H9 (cell line): Measurements from ENCODE around the gene RAD23B. TPM values are rescaled to one million over a fixed set of nuclear protein-coding genes. Genes with fewer than 3 reads are reported as not detected.

Experiments used
- DNase-seq: peaks from one replicate; pipeline ENCODE4 v3.0.0-alpha.2; 2017
- H2AFZ ChIP-seq: one replicate; pipeline ENCODE4 v1.6.1; 2013; ENCODE audit warnings: mild to moderate bottlenecking, low read length, control low read depth, moderate library complexity
- H2AK5ac ChIP-seq: 2 replicates; pipeline ENCODE4 v1.6.1; 2013; ENCODE audit warnings: low read length, control low read depth, mixed read lengths; ENCODE audit not compliant: insufficient read length
- H2BK120ac ChIP-seq: one replicate; pipeline ENCODE4 v1.6.1; 2013; ENCODE audit warnings: low read depth, mild to moderate bottlenecking, low read length, control low read depth, inconsistent platforms; ENCODE audit not compliant: poor library complexity, severe bottlenecking
- H2BK12ac ChIP-seq: 2 replicates; pipeline ENCODE4 v1.6.1; 2013; ENCODE audit warnings: low read length, control low read depth, mixed read lengths, low read depth; ENCODE audit not compliant: insufficient read length
- H2BK15ac ChIP-seq: 2 replicates; pipeline ENCODE4 v1.6.1; 2013; ENCODE audit warnings: low read depth, low read length, control low read depth
- H2BK20ac ChIP-seq: one replicate; pipeline ENCODE4 v1.6.1; 2013; ENCODE audit warnings: low read depth, mild to moderate bottlenecking, low read length, control low read depth, inconsistent platforms; ENCODE audit not compliant: poor library complexity, severe bottlenecking
- H2BK5ac ChIP-seq: 2 replicates; pipeline ENCODE4 v1.6.1; 2013; ENCODE audit warnings: low read length, control low read depth, mixed read lengths; ENCODE audit not compliant: insufficient read length
- H3K14ac ChIP-seq: 2 replicates; pipeline ENCODE4 v1.6.1; 2013; ENCODE audit warnings: low read length, control low read depth; ENCODE audit not compliant: insufficient read depth
- H3K18ac ChIP-seq: 2 replicates; pipeline ENCODE4 v1.6.1; 2013; ENCODE audit warnings: low read depth, mild to moderate bottlenecking, mixed read lengths, low read length, control low read depth; ENCODE audit not compliant: insufficient read length
- H3K23ac ChIP-seq: 2 replicates; pipeline ENCODE4 v1.6.1; 2013; ENCODE audit warnings: low read length, control low read depth, mixed read lengths, low read depth; ENCODE audit not compliant: insufficient read length
- H3K23me2 ChIP-seq: 2 replicates; pipeline ENCODE4 v1.6.1; 2013; ENCODE audit warnings: low read depth, mild to moderate bottlenecking, mixed read lengths, low read length, control low read depth; ENCODE audit not compliant: insufficient read length, poor library complexity, severe bottlenecking
- H3K27ac ChIP-seq: 2 replicates; pipeline ENCODE4 v1.5.1; 2013; ENCODE audit warnings: low read length, control low read depth, mixed read lengths, low read depth; ENCODE audit not compliant: insufficient read length
- H3K27me3 ChIP-seq: 2 replicates; pipeline ENCODE4 v1.6.1; 2013; ENCODE audit warnings: low read length, control low read depth, inconsistent platforms; ENCODE audit not compliant: insufficient read depth
- H3K4ac ChIP-seq: 2 replicates; pipeline ENCODE4 v1.6.1; 2013; ENCODE audit warnings: low read depth, mild to moderate bottlenecking, control low read depth, inconsistent platforms, low read length, moderate library complexity
- H3K4me1 ChIP-seq: 2 replicates; pipeline ENCODE4 v1.6.1; 2013; ENCODE audit warnings: low read length, control low read depth, inconsistent platforms; ENCODE audit not compliant: insufficient read depth
- H3K4me2 ChIP-seq: 2 replicates; pipeline ENCODE4 v1.6.1; 2013; ENCODE audit warnings: low read length, control low read depth, mixed read lengths; ENCODE audit not compliant: insufficient read length, insufficient read depth
- H3K56ac ChIP-seq: 2 replicates; pipeline ENCODE4 v1.6.1; 2013; ENCODE audit warnings: low read depth, mild to moderate bottlenecking, mixed read lengths, low read length, control low read depth; ENCODE audit not compliant: insufficient read length
- H3K79me1 ChIP-seq: 2 replicates; pipeline ENCODE4 v1.6.1; 2013; ENCODE audit warnings: low read depth, mild to moderate bottlenecking, moderate library complexity, low read length, control low read depth, inconsistent platforms; ENCODE audit not compliant: insufficient read depth, poor library complexity, severe bottlenecking
- H3K79me2 ChIP-seq: 2 replicates; pipeline ENCODE4 v1.6.1; 2013; ENCODE audit warnings: low read length, control low read depth, inconsistent platforms; ENCODE audit not compliant: insufficient read depth
- H3K9ac ChIP-seq: 2 replicates; pipeline ENCODE4 v1.6.1; 2013; ENCODE audit warnings: low read length, control low read depth, mixed read lengths; ENCODE audit not compliant: insufficient read length; ENCODE audit errors: extremely low read depth
- H3K9me3 ChIP-seq: one replicate; pipeline ENCODE4 v1.6.1; 2013; ENCODE audit warnings: low read depth, low read length, inconsistent platforms; ENCODE audit not compliant: control insufficient read depth
- H3T11ph ChIP-seq: one replicate; pipeline ENCODE4 v1.6.1; 2013; ENCODE audit warnings: mild to moderate bottlenecking, low read length, control low read depth, inconsistent platforms
- H4K20me1 ChIP-seq: one replicate; pipeline ENCODE4 v1.6.1; 2013; ENCODE audit not compliant: control insufficient read depth, insufficient read length, insufficient read depth
- H4K5ac ChIP-seq: 2 replicates; pipeline ENCODE4 v1.6.1; 2013; ENCODE audit warnings: low read depth, mild to moderate bottlenecking, mixed read lengths, low read length, control low read depth; ENCODE audit not compliant: insufficient read length
- H4K8ac ChIP-seq: replicated peaks from 2 replicates; pipeline ENCODE4 v1.6.1; 2013; ENCODE audit warnings: low read length, control low read depth, mixed read lengths, low read depth; ENCODE audit not compliant: insufficient read length
- H4K91ac ChIP-seq: 2 replicates; pipeline ENCODE4 v1.6.1; 2013; ENCODE audit warnings: low read depth, mild to moderate bottlenecking, moderate library complexity, mixed read lengths, low read length, control low read depth; ENCODE audit not compliant: insufficient read length
- H3K27ac Mint-ChIP-seq, 3 experiments: 2 replicates in 2 of 3; 3 replicates in 1 of 3; pipeline ENCODE4 v1.8.0; 2020 to 2021; ENCODE audit warnings: mixed read lengths in 3 of 3, mild to moderate bottlenecking in 1 of 3, moderate library complexity in 1 of 3
- H3K27me3 Mint-ChIP-seq: 2 replicates; pipeline ENCODE4 v1.8.0; 2021; ENCODE audit warnings: low read depth, mild to moderate bottlenecking, moderate library complexity, mixed read lengths
- H3K36me3 Mint-ChIP-seq, 3 experiments: 2 replicates in 2 of 3; 3 replicates in 1 of 3; pipeline ENCODE4 v1.8.0; 2020 to 2021; ENCODE audit warnings: low read depth in 3 of 3, mixed read lengths in 3 of 3; ENCODE audit not compliant: insufficient read depth in 1 of 3
- H3K4me1 Mint-ChIP-seq, 2 experiments: 2 replicates each; pipeline ENCODE4 v1.8.0; 2020; ENCODE audit warnings: mixed read lengths in 2 of 2
- H3K4me3 Mint-ChIP-seq, 2 experiments: 2 replicates in 1 of 2; 3 replicates in 1 of 2; pipeline ENCODE4 v1.8.0; 2020 to 2021; ENCODE audit warnings: mild to moderate bottlenecking in 2 of 2, mixed read lengths in 2 of 2, moderate library complexity in 1 of 2
- H3K9me3 Mint-ChIP-seq, 2 experiments: 2 replicates in 1 of 2; 3 replicates in 1 of 2; pipeline ENCODE4 v1.8.0; 2020; ENCODE audit warnings: mild to moderate bottlenecking in 2 of 2, mixed read lengths in 2 of 2, moderate library complexity in 1 of 2
- WGBS: extraction: QIAGEN DNeasy Blood & Tissue Kit; methylation state at CpG from one replicate; pipeline ENCODE4 v1.1.7; 2013; ENCODE audit warnings: missing lambda C conversion rate, low lambda C conversion rate, mixed read lengths; ENCODE audit not compliant: insufficient read length; ENCODE audit errors: extremely low coverage; 5-methylcytosine and 5-hydroxymethylcytosine counted together
- total RNA-seq: library from RNA; stranded (reverse); gene quantifications from 2 replicates; pipeline ENCODE4 v1.2.1, GENCODE V29; 2021
- TF ChIP-seq, protein P1 (sequence below): fragments of 200-600 bp; sonication (generic); conservative IDR thresholded peaks from 3 replicates; pipeline ENCODE4 v1.8.0; 2021; ENCODE audit warnings: antibody characterized with exemption, mild to moderate bottlenecking

The RAD23B gene
- total RNA-seq, 1 experiment from 2014 or later, result 154 TPM

DNA sequence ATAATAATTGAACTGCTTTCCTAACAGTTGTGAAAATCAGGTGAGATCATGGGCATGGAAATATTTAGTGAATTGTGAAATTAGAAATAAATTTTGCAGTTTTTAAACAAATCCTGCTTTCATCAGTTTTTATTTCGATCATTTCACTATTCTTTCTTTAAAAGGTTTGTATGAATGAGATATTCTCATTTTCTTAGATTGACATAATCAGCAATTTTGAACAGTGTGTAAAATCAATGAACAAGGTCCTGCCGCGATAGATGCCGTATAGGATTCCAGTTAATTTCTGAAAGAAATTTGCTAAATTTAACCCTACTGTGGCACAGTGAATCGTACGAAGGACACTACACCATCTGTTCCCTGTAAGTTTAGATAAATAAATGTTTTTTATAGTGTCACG lies 7.5 kb downstream of the RAD23B start:
- H2BK12ac ChIP-seq, result no peak overlapping the region
- H3K27me3 ChIP-seq, result no peaks in the 10 kb centered on the region
- no peak overlapping the region for H3K14ac ChIP-seq
- H2AFZ ChIP-seq, result no peak overlapping the region
- peaks cover 0 to 4% (median 2%) of the 10 kb centered on the region in 3 experiments; a peak in 3 of 7 replicates for H3K36me3 Mint-ChIP-seq
- no peak for DNase-seq
- no peaks in the 10 kb centered on the region for H3K9me3 ChIP-seq
- no peak overlapping the region for H4K91ac ChIP-seq
- no peak overlapping the region for H4K5ac ChIP-seq
- no peak overlapping the region for H3T11ph ChIP-seq
- WGBS, result no CpG with 5 or more reads among the region's 7 CpGs
- no peaks in the 10 kb centered on the region for H3K9me3 Mint-ChIP-seq
- H3K4me1 ChIP-seq, result peaks cover 11% of the 10 kb centered on the region; the same call in 1 of the 2 replicates
- no peak overlapping the region for H4K8ac ChIP-seq
- H3K56ac ChIP-seq, result no peak overlapping the region
- no peak overlapping the region for H2BK120ac ChIP-seq
- H2BK5ac ChIP-seq, result no peak overlapping the region
- H3K27ac Mint-ChIP-seq, result peak overlapping the region in 1 of 3 experiments; percentile 79; a peak in 1 of 7 replicates
- H3K4me3 Mint-ChIP-seq, result no peak overlapping the region
- no peak overlapping the region for H2AK5ac ChIP-seq
- no peaks in the 10 kb centered on the region for H3K27me3 Mint-ChIP-seq
- no peak overlapping the region for H2BK15ac ChIP-seq
- no peaks in the 10 kb centered on the region for H4K20me1 ChIP-seq
- peaks cover 65 to 68% of the 10 kb centered on the region in 2 experiments for H3K4me1 Mint-ChIP-seq
- no peak overlapping the region for H3K23ac ChIP-seq
- H3K79me2 ChIP-seq, result peaks cover 83% of the 10 kb centered on the region
- no peak overlapping the region for H2BK20ac ChIP-seq
- TF ChIP-seq, protein P1, sequence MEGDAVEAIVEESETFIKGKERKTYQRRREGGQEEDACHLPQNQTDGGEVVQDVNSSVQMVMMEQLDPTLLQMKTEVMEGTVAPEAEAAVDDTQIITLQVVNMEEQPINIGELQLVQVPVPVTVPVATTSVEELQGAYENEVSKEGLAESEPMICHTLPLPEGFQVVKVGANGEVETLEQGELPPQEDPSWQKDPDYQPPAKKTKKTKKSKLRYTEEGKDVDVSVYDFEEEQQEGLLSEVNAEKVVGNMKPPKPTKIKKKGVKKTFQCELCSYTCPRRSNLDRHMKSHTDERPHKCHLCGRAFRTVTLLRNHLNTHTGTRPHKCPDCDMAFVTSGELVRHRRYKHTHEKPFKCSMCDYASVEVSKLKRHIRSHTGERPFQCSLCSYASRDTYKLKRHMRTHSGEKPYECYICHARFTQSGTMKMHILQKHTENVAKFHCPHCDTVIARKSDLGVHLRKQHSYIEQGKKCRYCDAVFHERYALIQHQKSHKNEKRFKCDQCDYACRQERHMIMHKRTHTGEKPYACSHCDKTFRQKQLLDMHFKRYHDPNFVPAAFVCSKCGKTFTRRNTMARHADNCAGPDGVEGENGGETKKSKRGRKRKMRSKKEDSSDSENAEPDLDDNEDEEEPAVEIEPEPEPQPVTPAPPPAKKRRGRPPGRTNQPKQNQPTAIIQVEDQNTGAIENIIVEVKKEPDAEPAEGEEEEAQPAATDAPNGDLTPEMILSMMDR, result no peak
- no peak overlapping the region for H3K9ac ChIP-seq
- H3K18ac ChIP-seq, result no peak overlapping the region
- H3K79me1 ChIP-seq, result no peaks in the 10 kb centered on the region
- H3K23me2 ChIP-seq, result no peaks in the 10 kb centered on the region
- H3K4ac ChIP-seq, result no peak overlapping the region
- no peak overlapping the region for H3K27ac ChIP-seq
- H3K4me2 ChIP-seq, result no peak overlapping the region
